Measurements from ENCODE around the gene CDK9.

- TF ChIP-seq CTCF (conservative IDR thresholded peaks at IDR 0.05; ENCODE audit: low read length) (peak; percentile 35; the same call in 1 of the 2 replicates), EZH2phosphoT487 (IDR thresholded peaks at IDR 0.05; ENCODE audit: borderline replicate concordance, low read depth, low read length) (no peak)
These were observed 16.2 kb downstream of the CDK9 start for GRCh38 chr9:127801955-127802575.
